HG03558 (cell line): ENCODE results near the gene EPHB3.
"Not testable (repeated sequence)": the region's sequence is repeated elsewhere in the genome, so short reads cannot be mapped to it uniquely, and the experiment has no call there.

Experiments
- ATAC-seq: cut with Tn5 transposase; IDR thresholded peaks from one replicate; pipeline ENCODE4 v1.9.1; 2021; ENCODE audit warnings: moderate number of reproducible peaks; ENCODE audit not compliant: unreplicated experiment; ENCODE audit errors: extremely low read depth

EPHB3 gene

GRCh38 chr3:184611607-184612281, 50.2 kb downstream of the EPHB3 start:
- ATAC-seq = no peak

DNA sequence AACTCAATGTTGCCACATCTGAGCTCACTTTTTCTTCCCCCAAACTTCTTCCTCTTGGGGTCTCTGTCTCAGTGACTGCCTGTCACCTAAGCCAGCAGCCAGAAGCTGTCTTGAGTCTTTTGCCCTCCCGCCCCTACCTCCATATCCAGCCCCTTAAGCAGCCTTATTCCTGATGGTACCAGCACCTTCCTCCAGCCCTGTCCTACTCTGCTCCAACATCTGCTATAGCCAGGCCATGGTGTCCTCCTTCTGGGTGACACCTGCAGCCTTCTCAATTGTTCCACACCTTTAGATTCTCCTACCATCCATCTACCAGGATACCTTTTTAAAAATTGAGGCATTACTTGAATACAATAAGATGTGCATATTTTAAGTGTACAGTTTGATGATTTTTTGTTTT, 53.8 kb downstream of the EPHB3 start:
- ATAC-seq = no peak

DNA sequence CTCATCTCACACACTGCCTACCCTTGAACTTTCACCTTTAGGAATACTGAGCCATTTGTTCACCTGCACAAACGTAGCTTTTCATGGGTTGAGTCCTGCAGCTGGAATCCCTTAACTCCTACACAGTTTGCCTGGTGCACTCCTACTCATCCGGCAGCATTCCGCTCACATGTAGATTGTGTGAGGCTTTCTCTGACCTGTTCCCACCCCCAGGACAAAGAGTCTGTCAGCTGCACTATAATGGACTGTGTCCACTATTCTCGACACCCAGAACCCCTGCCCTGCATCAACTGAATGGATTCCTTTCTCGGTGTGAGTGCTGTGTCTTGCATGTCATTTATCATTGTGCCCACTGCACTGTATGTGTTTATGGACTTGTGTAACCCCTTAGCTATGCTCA, 54.9 kb downstream of the EPHB3 start:
- no peak for ATAC-seq

DNA sequence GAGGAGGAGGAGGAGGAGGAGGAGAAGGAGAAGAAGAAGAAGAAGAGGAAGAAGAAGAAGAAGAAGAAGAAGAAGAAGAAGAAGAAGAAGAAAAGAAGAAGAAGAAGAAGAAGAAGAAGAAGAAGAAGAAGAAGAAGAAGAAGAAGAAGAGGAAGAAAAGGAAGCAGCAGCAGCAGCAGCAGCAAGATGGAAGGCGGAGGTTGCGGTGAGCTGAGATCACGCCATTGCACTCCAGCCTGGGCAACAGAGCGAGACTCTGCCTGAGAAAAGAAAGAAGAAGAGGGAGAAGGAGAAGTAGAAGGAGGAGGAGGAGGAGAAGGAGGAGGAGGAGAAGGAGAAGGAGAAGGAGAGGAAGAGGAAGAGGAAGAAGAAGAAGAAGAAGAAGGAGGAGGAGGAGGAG, 55.7 kb downstream of the EPHB3 start:
- ATAC-seq = not testable (repeated sequence)

GRCh38 chr3:184618811-184619210, 57.2 kb downstream of the EPHB3 start:
- no peak for ATAC-seq

- ATAC-seq = no peak
These were observed 57.8 kb downstream of the EPHB3 start for GRCh38 chr3:184619369-184619768.

GRCh38 chr3:184619787-184620430, 58.3 kb downstream of the EPHB3 start:
- no peak for ATAC-seq

DNA sequence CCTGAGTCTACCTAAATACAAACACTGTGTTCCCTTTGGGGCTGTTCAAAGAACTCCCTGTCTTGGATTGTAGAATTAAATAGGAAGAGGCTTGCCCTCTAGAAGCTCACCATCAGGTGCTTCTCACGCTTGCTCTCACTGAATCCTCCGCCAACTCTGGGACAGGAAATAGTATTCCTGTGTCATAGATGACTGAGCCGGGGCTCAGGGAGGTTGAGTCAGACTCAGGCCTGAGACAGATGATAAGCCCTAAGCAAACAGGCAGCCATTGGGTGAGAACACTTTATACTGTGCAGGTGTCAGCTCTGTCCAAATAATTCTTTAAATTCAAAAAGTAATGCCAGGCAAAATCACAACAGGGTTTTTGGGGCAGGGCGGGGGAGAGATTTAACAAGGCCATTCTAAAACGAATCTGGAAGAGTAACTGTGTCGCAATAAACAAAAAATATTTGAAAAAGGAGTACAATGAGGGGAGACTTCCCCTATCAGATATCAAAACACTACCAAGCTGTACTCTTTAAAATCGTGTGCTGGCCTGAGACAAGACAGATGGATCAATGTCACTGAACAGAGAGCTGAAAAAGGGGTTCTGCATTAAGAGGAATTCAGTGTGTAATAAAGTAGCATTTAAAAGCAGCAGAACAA, 59.0 kb downstream of the EPHB3 start:
- ATAC-seq = no peak

GRCh38 chr3:184622156-184622555, 60.6 kb downstream of the EPHB3 start:
- ATAC-seq = not testable (repeated sequence)

- no peak for ATAC-seq
These were observed 65.3 kb downstream of the EPHB3 start for GRCh38 chr3:184626923-184627322.

GRCh38 chr3:184629555-184630160, 68.1 kb downstream of the EPHB3 start:
- no peak for ATAC-seq

DNA sequence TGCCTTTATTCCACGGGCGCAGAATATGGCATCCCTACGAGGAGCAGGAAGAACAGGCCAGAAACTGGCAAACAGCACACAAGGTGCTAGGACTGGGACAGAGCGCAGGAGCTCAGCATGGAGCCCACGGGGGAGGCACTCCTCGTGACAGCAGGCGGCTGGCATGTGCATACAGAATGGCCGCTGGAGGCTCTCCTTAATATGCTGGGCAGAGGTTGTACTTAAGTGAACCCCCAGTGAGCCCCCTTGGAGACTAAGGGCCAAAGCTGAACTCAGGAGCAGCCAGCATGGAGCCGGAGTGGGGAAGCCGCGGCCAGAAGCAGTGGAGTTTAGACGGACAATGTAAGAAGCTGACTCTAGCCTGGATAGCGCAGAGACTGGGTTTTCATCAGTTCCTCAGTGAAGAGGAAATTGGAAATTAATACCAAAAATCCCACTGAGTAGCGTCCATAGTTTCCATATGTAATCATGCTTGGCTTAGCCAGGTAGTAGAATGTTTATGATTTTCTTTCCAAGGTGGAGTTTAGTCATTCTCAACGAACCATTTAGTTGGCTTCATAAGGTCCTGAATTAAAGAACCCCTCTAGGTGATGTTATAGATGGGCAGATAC, 69.4 kb downstream of the EPHB3 start:
- ATAC-seq = no peak

DNA sequence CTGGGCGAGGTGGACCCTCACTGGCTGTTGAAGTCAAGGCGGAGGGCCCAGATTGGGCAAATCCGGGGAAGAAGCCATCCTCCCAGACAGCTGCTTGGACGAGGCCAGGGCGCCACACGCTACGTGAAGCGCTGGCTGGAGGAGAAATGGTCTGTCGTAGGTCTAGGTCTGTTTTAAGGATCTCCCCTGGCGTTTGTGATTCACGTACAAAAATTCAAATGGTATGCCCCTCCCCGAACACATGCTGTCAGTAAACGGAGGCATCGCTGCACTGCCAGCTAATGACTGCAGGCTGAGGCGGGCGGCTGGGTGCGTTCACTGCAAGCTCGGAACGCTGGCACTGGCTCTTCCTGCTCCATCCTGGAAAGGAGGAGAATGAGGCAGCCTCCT, 69.9 kb downstream of the EPHB3 start:
- ATAC-seq = no peak
